ENCODE results near the gene TMEM215.
"Not testable (repeated sequence)": the region's sequence is repeated elsewhere in the genome, so short reads cannot be mapped to it uniquely, and the experiment has no call there.

Gene TMEM215

GRCh38 chr9:32783168-32783891, at the start of gene TMEM215:
TSS of gene TMEM215 (plus strand) at chr9:32783540. CDS start at chr9:32784184, 644 bp downstream.
- no peak for DNase-seq

GRCh38 chr9:32735476-32735875, 47.9 kb upstream of the TMEM215 start:
- no peak for DNase-seq

- DNase-seq: no peak
Measured at GRCh38 chr9:32737378-32737777, 46.0 kb upstream of the TMEM215 start.

- no peak for DNase-seq
Measured at GRCh38 chr9:32738501-32739172, 44.7 kb upstream of the TMEM215 start.

GRCh38 chr9:32741706-32742105, 41.6 kb upstream of the TMEM215 start:
- DNase-seq: no peak

- DNase-seq: no peak
Measured at GRCh38 chr9:32742296-32742695, 41.0 kb upstream of the TMEM215 start.

- DNase-seq: no peak
Measured at GRCh38 chr9:32748013-32748412, 35.3 kb upstream of the TMEM215 start.

GRCh38 chr9:32755730-32756129, 27.6 kb upstream of the TMEM215 start:
- DNase-seq: no peak

GRCh38 chr9:32764139-32764538, 19.2 kb upstream of the TMEM215 start:
- no peak for DNase-seq

- no peak for DNase-seq
Measured at GRCh38 chr9:32775283-32775682, 8.1 kb upstream of the TMEM215 start.

- DNase-seq: no peak
Measured at GRCh38 chr9:32776201-32776600, 7.1 kb upstream of the TMEM215 start.

- DNase-seq: no peak
Measured at GRCh38 chr9:32782476-32783167, 718 bp upstream of the TMEM215 start.

GRCh38 chr9:32787816-32788215, 4.5 kb downstream of the TMEM215 start:
- DNase-seq: no peak

GRCh38 chr9:32796015-32796414, 12.7 kb downstream of the TMEM215 start:
- not testable (repeated sequence) for DNase-seq

- no peak for DNase-seq
Measured at GRCh38 chr9:32801530-32801929, 18.2 kb downstream of the TMEM215 start.

- no peak for DNase-seq
Measured at GRCh38 chr9:32807217-32807616, 23.9 kb downstream of the TMEM215 start.

GRCh38 chr9:32811246-32811645, 27.9 kb downstream of the TMEM215 start:
- no peak for DNase-seq

GRCh38 chr9:32820322-32820721, 37.0 kb downstream of the TMEM215 start:
- no peak for DNase-seq

GRCh38 chr9:32823101-32823500, 39.8 kb downstream of the TMEM215 start:
- no peak for DNase-seq

- DNase-seq: no peak
Measured at GRCh38 chr9:32823551-32823950, 40.2 kb downstream of the TMEM215 start.

GRCh38 chr9:32825203-32825602, 41.9 kb downstream of the TMEM215 start:
- no peak for DNase-seq

GRCh38 chr9:32828861-32829260, 45.5 kb downstream of the TMEM215 start:
- no peak for DNase-seq

- DNase-seq: no peak
Measured at GRCh38 chr9:32832346-32832745, 49.0 kb downstream of the TMEM215 start.

Data from GF-D8 (cell line).